ENCODE results near the gene RIC3. TPM values are rescaled to one million over a fixed set of nuclear protein-coding genes. Genes with fewer than 3 reads are reported as not detected.
"Not testable (repeated sequence)": the region's sequence is repeated elsewhere in the genome, so short reads cannot be mapped to it uniquely, and the experiment has no call there.

The RIC3 gene
- total RNA-seq, 1 donor from 2014 or later: 14.6 TPM

DNA sequence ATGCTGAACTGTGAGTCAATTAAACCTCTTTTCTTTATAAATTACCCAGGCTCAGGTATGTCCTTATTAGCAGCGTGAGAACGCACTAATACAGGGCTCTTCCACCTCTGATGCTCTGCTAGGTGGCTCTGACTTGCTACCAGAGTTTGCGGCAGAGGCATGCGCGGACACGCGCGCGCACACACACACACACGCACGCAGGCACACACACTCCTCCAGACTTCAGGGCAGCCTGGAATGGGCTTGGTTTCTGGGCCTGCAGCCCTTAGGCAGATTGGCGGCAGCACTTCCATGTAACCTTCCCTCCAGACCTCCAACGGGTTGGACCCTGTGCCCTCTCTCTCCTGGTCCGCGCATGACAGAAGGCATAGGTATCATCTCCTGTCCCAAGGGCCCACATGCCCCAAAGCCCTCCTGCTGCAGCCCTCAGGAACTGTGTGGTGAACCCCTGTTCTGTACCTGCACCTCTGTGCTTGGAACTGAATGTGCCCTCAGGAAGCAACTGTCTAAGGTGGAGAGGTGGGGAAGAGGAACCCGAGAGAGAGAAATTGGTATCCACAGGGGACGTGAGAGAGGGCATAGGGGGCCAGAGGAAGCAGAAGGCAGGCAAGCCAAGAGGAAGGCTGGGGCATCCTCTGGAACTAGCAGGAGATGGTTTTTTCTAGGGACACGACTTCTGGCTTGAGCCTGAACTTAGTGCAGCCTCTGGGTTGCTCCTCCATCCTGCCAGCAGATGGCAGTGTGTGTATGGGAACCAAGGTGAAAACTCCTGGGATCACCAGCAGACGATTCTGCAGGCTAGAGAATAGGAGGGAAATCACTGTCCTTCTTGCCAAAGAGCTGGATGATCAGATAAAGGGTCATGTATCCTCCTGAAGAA, 23.4 kb upstream of the RIC3 start:
- DNase-seq (ENCODE audit: low spot score) (peak; percentile 75), ATAC-seq (peak; percentile 77)
- intact Hi-C loops (cut with DNase I): no loop called here

DNA sequence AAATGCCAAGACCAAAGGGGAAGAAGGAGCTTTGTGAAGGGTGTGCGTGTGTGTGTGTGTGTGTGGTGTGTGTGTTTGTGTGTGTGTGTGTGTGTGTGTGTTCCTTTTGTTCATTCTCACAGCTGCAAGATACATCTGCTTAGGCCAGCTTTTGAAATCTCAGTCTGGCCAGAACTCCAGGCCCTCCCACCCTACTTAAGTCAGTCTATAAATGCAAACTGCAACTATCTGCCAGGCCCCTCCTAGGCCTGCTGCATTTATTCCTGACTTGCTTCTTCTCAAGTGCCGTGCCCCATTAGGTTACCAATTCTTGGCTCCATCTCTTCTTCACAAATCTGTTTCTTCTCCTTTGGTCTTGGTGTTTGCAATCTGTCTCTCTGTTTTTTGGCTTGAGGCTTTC, 21.6 kb upstream of the RIC3 start:
- ATAC-seq (no peak), DNase-seq (ENCODE audit: low spot score) (no peak)
- intact Hi-C loops (cut with DNase I): no loop called here

DNA sequence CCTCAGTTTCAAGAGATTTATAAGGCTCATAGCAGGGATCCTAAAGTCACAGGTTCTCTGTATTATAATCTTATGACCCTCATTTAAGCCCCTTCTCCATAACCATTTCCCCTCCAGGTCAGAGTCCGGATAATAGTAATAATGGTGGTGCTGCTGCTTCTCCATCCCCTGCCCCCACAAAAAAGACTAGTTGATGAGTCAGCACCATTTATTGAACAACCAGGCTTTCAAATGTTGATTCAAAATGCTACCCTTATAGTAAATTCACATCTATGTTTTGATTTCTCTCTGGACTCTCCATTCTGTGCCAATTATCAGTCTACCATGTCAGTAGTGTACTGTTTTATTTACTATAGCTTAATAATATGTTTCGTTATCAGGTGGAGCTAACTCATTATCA, 17.6 kb upstream of the RIC3 start:
- ATAC-seq (no peak), DNase-seq (ENCODE audit: low spot score) (no peak)
- intact Hi-C loops (cut with DNase I): loop anchor here (10.0 kb wide), 1 partner anchor 792 kb away; no protein-coding TSS in a partner anchor

DNA sequence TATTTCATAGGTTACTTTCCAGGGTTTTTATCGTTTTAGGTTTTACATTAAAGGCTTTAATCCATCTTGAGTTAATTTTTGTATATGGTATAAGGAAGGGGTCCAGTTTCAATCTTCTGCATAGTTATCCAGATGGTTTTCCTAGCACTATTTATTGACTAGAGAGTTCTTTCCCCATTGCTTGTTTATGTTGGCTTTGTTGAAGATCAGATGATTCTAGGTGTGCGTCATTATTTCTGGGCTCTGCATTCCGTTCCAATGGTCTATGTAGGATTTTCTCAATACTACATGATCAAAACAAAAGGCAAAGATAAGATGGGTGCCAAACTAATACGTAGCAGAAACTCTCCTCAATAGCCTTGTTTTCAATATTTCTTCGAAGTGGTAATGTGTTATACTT, 14.3 kb upstream of the RIC3 start:
- DNase-seq (ENCODE audit: low spot score) (no peak), ATAC-seq (no peak)
- intact Hi-C loops (cut with DNase I): loop anchor here (10.0 kb wide), 1 partner anchor 788 kb away; no protein-coding TSS in a partner anchor

DNA sequence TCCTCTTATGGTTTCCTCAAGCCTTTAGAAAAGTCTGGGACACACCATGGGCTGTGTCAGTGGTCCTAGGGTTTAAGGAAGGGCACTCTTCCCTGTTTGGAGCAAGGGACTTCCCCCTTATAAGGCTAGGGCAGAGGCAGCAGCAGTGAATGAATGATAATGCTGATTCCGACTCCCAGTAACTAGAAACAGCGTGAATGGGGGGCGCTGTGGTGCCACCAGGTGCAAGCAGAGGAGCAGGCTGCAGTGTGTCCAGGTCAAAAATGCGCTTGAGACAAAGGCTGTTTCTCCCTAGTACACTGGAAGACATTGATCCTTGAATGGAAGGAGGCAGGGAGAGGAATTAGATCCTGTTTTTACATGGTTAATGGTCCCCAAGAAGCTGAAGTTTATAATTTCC, 11.6 kb upstream of the RIC3 start:
- no peak for DNase-seq (ENCODE audit: low spot score)
- intact Hi-C loops (cut with DNase I): loop anchor here (10.0 kb wide), 1 partner anchor 786 kb away; no protein-coding TSS in a partner anchor

DNA sequence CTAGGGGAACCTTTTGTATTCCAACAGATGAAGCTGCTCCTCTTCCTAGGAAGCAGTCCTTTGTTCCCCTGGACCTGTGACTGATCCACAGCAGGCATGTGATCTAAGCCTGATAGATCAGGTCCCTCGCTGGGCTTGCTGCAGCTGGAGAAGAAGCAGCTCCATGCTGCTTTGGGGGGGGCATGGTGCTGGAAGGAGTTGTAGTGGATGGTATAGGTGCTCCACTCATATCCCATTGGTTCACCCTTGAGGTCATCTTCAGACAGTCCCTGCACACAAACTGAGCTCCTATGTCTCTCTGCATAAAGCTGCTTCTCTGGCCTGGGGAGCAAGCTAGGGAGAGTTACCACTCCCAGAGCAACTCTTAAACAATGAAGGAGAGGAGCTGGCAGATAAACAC, 9.5 kb upstream of the RIC3 start:
- intact Hi-C loops (cut with DNase I): no loop called here
- ATAC-seq (no peak), DNase-seq (ENCODE audit: low spot score) (no peak)

More for the DNA sequence above, 11.6 kb upstream of the RIC3 start:
- ATAC-seq: no peak

DNA sequence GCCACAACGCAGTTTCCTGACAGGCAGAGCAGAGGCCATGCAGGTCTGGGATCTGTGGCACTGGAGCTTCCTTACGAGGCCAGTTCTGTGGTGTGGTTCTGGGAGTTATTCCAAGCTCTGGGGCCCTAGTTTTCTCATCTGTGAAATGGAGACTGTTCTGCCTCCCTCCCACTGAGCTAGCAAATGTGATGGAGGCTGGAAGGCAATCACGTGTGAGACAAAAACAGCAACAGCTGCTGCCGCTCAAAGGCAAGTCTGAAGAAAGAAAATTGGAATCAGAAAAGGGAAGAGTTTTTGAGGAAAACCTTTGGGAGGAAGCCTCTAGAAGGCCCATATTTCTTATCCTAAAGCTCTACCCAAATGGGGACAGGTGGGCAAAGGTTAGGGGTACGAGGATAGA, 8.3 kb upstream of the RIC3 start:
- ATAC-seq (no peak), DNase-seq (ENCODE audit: low spot score) (no peak)
- intact Hi-C loops (cut with DNase I): no loop called here

DNA sequence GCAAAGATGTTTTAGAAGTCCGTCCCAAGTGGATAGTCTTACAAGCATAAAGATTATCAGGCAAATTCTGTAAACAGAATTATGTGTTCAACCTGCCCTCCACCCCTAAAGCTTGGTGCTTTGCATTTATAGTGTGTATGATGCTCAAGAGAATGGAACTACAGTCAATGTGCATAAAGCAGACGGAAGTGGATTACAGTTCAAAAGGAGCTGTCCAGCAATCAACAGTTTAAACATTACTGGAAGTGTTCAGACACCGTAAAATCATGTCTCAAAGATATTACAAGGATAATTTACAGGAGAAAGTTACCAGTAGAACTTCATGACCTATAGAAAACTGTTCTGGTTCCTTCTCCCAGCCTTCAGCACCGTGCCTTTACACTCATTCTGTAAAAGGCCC, 1.0 kb downstream of the RIC3 start:
- DNase-seq (ENCODE audit: low spot score) (no peak), ATAC-seq (no peak)
- intact Hi-C loops (cut with DNase I): no loop called here

DNA sequence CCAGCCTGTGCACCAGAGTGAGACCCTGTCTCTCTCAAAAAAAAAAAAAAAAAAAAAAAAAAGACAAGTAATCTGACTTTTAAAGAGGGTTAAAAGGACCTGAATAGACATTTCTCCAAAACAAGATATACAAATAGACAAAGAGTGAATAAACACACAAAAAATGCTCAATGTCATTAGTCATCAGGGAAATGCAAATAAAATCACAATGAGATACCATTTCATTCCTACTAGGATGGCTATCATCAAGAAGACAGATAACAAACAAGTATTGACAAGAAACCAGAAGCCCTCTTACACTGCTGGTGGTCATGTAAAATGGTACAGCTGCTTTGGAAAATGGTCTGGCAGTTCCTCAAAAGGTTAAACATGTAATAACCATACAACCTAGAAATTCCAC, 4.1 kb downstream of the RIC3 start:
- intact Hi-C loops (cut with DNase I): no loop called here
- DNase-seq (ENCODE audit: low spot score) (no peak), ATAC-seq (no peak)

DNA sequence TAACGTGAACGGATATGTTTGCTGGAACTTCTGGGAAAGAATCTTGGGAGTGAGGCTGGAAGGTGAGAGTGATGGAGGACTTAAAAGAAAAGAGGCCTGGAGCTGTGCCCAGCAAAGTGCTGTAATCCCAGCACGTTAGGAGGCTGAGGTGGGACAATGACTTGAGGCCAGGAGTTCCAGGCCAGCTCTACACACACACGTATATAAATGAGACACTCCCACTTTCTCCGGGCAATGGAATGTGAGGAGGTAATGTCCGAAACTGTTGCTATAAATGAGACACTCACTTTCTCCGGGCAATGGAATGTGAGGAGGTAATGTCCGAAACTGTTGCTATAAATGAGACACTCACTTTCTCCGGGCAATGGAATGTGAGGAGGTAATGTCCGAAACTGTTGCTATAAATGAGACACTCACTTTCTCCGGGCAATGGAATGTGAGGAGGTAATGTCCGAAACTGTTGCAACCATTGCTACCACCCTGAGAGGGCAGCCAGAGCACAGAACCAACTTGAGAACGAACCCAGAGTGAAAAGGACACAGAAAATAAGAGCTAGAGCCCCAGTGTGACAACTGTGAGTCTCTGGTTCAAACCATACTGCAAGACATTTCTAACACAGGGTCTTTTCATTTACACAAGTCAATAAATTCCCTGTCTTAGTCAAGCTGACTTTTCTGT, 7.1 kb downstream of the RIC3 start:
- ATAC-seq; DNase-seq (ENCODE audit: low spot score); intact Hi-C loops (cut with DNase I): not testable (repeated sequence)

DNA sequence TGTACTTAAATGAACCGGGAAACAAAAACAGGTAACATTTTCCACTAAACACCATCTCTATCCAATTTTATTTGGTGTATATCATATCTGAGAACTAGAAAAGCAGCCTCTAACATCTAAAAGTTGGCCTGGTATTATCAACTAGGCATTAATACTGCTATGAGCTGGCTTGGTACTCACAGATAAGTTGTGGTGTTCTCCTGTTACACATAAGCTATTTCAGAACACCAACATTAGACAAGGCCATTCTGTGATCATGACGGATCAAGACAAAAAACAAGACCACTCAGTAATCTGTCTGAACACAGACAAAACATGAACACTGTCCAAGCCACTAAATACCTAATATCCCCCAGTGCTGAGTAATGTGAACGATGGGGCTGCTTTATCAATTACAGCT, 11.9 kb downstream of the RIC3 start:
- DNase-seq (ENCODE audit: low spot score) (no peak), ATAC-seq (no peak)
- intact Hi-C loops (cut with DNase I): no loop called here

DNA sequence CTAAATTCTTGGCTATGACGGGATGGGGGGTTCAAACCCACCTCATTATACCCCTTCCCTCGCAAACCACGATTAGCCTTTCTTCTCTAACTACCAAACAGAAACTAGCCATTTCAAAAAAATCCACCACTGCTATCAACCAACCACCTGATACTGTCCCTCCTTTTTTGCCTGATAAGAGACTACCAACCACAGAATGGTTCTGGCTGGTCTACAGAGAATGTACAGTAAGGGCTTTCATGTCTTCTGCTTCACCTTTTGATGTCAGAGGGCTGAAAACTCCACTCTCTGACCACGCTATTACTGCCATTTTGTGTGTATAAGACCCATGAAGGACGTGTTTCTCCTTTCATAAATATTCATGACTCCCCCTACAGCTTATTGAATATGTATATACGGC, 19.1 kb downstream of the RIC3 start:
- no peak for DNase-seq (ENCODE audit: low spot score)
- intact Hi-C loops (cut with DNase I): no loop called here
- ATAC-seq: no peak

DNA sequence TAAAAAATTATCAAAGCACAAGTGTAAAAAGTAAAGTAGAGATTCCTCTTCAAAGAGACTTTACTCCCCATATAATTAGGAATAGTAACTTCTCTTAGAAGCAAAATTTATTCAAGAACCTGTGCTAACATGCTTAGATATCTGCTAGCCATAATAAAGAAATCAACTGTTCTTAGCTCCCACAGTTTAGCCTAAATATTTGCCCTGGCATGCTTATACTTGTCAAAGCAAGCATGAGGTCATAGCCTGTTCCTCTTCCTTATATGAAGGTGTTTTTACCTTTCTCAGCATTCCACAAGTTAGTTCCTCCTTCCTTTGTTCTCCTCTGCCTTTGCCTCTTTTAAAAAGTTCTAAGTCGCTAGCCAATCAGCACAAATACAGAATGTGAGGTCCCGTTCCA, 30.3 kb downstream of the RIC3 start:
- intact Hi-C loops (cut with DNase I): no loop called here
- ATAC-seq: no peak
- no peak for DNase-seq (ENCODE audit: low spot score)

DNA sequence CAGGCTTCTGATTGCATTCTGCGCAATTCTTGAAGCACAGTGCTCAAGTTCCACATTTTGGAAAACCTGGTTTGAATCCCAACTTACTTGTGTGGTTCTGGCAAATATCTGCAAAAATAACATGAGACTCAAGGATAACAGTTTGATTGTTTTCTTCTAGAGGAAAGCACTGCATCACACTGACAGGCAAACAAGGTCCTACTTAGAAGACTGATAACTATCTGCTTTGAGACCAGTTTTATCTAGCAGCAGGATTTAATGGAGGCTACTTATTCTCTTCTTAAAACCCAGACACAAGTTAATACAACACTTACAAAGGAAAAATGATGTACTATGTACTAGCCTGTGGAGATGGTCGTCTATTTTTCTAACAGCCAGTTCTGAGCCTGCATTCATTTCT, 41.4 kb downstream of the RIC3 start:
- DNase-seq (ENCODE audit: low spot score) (no peak), ATAC-seq (no peak)
- intact Hi-C loops (cut with DNase I): no loop called here

DNA sequence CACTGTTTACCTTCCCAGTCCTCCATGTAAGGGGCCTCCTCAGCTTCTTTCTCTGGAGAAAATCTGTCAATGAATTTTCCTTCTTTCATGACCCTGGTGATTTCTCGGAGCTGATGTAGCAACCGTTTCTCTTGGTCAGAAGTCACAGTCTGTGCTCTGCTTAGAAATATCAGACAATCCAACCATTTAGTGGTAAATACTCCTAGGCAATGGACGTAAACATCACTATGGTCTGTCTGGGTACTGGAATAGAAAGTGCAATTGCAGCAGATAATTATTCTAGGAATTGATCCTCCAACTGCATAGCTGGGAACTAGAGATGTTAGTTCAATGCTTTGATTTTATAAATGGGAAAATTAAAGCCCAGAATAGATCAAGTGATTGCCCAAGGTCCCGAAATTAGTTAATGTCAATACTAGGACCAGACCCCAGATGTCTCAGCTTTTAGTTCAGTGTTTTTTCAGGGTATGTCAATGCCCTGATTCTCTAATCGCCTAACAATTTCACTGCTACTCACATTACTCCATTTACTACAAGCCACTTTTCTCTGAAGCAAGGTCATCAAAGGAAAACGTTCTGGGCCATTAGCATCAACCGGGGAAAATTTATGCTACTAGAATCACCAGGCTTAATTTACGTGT, 42.1 kb downstream of the RIC3 start:
- no peak for ATAC-seq
- intact Hi-C loops (cut with DNase I): no loop called here

DNA sequence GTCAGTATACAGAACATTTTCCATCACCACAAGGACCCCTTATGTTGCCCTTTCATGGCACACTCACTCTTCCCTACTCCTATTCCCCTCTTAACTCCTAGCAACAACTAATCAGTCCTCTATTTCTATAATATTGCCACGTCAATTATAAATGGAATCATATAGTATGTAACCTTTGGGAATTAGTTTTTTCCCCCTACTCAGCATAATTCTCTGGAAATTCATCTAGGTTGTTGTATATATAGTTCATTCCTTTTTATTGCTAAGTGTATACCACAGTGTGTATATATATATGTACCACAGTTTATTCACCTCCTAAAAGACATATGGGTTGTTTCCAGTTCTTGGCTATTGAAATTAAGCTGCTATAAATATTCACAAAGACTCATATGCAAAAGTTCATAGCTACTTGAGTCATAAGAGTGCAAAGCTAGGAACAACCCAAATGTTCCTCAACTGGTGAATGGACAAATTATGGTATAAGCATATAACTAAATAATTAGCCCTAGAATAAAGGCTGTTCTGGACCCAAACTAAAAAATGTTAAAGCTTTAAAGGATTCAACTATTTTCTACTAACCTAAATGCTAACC, 46.6 kb downstream of the RIC3 start:
- no peak for DNase-seq (ENCODE audit: low spot score)
- no peak for ATAC-seq
- intact Hi-C loops (cut with DNase I): no loop called here

More for the DNA sequence above, 42.1 kb downstream of the RIC3 start:
- DNase-seq (ENCODE audit: low spot score): no peak

DNA sequence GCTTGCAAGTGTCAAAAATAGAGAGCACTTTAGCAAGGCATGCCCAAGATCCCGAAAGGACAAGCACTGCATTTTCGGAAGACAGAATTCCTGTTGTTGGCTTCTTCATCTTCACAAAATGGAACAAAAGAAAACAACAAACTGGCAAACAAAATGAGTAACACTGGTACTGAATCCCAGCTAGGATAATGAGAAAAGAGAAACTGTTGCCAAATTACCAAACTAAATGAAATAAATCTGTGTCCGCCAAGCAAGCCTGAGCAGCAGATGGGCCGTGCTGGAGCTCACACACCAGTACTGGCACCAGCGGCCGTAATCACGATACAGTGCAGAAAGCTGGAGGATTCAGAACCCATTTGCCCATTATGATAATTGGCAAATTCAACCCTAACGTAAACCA, 57.2 kb downstream of the RIC3 start:
- intact Hi-C loops (cut with DNase I): no loop called here
- ATAC-seq (no peak), DNase-seq (ENCODE audit: low spot score) (no peak)

DNA sequence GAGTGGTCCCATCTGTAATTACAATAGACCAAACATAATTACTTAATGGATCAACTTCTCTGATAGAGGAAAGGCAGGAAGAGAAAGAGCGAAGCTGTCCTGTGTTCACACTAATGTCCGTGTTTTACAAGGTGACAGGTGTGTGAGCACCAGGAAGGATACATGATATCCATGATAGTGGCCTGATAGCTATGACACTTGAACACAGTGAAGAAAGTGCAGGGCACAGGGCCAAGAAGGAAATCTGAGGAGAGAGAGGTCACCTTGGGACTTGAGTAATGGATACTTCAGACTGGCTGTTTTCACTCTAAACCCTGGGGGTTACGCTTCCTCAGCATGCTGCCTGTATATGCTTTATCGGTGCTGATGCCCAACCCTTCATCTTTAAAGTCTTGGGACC, 58.4 kb downstream of the RIC3 start:
- ATAC-seq (no peak), DNase-seq (ENCODE audit: low spot score) (no peak)

DNA sequence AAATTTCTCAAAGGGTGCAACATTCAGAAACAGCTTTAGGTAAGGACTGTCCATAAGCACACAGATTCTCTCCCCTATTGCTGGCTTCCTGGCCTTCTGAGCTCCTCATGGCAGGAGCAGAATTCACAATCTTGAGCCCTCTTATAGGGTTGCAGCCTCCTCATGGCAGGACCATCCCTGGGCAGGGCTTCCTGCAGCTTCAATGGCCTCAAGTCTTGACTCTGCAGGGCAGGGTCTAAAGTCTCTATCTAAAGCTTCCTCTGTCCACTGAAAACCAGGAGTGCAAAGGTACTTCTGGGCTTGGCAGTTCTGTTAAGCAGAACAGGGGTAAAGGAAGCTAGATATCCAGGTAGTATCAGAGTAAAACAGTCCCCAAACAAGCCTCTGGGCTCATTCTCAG, 59.1 kb downstream of the RIC3 start:
- no peak for DNase-seq (ENCODE audit: low spot score)
- intact Hi-C loops (cut with DNase I): no loop called here
- no peak for ATAC-seq

More for the DNA sequence above, 58.4 kb downstream of the RIC3 start:
- intact Hi-C loops (cut with DNase I): no loop called here

DNA sequence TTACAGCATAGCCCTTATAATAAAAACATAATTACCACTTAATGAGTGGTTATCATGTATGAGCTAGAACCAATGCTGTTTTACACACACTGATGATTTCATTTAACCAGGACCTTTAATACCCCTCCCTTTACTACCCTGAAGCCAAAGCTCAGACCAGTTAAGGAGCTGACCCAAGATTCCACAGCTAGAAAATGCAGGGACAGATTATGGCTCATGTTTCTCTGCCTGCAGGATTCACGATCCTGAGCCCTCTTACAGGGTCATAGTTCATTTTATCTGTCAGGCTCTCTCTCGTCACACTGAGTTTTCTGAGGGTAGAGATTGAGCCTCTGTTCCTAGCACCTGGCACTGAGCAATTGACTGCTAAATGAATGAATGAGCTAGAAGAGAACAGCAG, 60.4 kb downstream of the RIC3 start:
- no peak for DNase-seq (ENCODE audit: low spot score)
- no peak for ATAC-seq
- intact Hi-C loops (cut with DNase I): no loop called here

Measured in sciatic nerve (tissue), 2 donors.